Esophagus (tissue), 2 donors: ENCODE measurements around the gene MSMO1. TPM values are rescaled to one million over a fixed set of nuclear protein-coding genes. Genes with fewer than 3 reads are reported as not detected.
A peak's percentile ranks its signal among the peaks of the same experiment; 100 is the strongest.

Source experiments
- H3K27ac ChIP-seq, 2 donors: one replicate each; pipeline ENCODE4 v1.5.1; 2013; ENCODE audit warnings: low read depth in 2 of 2, mild to moderate bottlenecking in 2 of 2, inconsistent platforms in 1 of 2, low read length in 1 of 2, moderate library complexity in 1 of 2
- H3K27me3 ChIP-seq, 2 donors: one replicate each; pipeline ENCODE4 v1.6.1; 2013; ENCODE audit warnings: low read length in 2 of 2, control low read depth in 1 of 2, mild to moderate bottlenecking in 1 of 2; ENCODE audit not compliant: insufficient read depth in 2 of 2, control insufficient read depth in 1 of 2
- H3K36me3 ChIP-seq, 2 donors: one replicate each; pipeline ENCODE4 v1.6.1; 2013; ENCODE audit warnings: low read length in 1 of 2; ENCODE audit not compliant: control insufficient read depth in 2 of 2, insufficient read depth in 2 of 2
- H3K4me1 ChIP-seq, 2 donors: one replicate each; pipeline ENCODE4 v1.6.1; 2013; ENCODE audit warnings: low read length in 1 of 2; ENCODE audit not compliant: control insufficient read depth in 2 of 2, insufficient read depth in 2 of 2
- H3K4me3 ChIP-seq, 2 donors: one replicate each; pipeline ENCODE4 v1.5.1; 2013; ENCODE audit warnings: low read length in 2 of 2, mild to moderate bottlenecking in 2 of 2, low read depth in 1 of 2, moderate library complexity in 1 of 2
- H3K9me3 ChIP-seq, 2 donors: one replicate each; pipeline ENCODE4 v1.6.1; 2013; ENCODE audit warnings: mild to moderate bottlenecking in 2 of 2, low read depth in 1 of 2, low read length in 1 of 2, moderate library complexity in 1 of 2; ENCODE audit not compliant: control insufficient read depth in 2 of 2, insufficient read depth in 1 of 2
- WGBS, 2 donors: extraction: QIAGEN DNeasy Blood & Tissue Kit; methylation state at CpG; one replicate each; pipeline ENCODE4 v1.1.7; 2013; 5-methylcytosine and 5-hydroxymethylcytosine counted together
- polyA plus RNA-seq, 2 donors: library from polyadenylated mRNA; stranded (reverse); fragments of 200-250 nt; gene quantifications; one replicate each; pipeline ENCODE4 v1.2.3, GENCODE V29; 2013
- donor health status: healthy with polysubstance abuse.
- donor health status: Bipolar disorder and iron deficiency.

MSMO1 gene
- polyA plus RNA-seq, 2 donors: 109 to 154 TPM

DNA sequence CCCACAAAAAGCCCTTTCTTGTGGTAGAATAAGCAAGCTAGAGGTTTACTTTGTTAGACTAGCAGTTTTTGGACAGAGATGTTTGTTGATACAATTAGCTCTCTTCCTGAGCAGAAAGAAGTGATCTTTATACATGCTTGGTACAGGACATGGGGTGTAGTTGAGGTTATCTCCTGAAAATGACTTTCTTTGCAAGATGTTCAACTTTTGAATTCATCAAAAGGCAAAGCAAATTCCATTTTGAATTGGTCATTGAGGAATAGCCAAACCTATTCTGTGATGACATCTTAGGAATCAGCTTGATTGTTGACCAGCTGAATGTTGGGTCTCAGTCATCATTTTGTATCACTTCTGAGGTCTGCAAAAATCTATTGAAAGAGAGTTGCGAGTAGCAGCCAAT is 55.2 kb downstream of the MSMO1 start:
- Histone ChIP-seq H3K4me1 (peaks cover 0 to 4% of the 10 kb centered on the region in 2 donors), H3K27me3 (no peaks in the 10 kb centered on the region), H3K4me3 (no peak overlapping the region), H3K27ac (no peak overlapping the region), H3K9me3 (no peaks in the 10 kb centered on the region), H3K36me3 (no peaks in the 10 kb centered on the region)
- WGBS, 2 donors: 95 to 97% methylated on average over 1 of the region's 1 CpG

- WGBS, 2 donors: 28 to 46% methylated on average over 4 of the region's 4 CpGs
- Histone ChIP-seq H3K27ac (no peak overlapping the region), H3K4me3 (no peak overlapping the region)
Observed at GRCh38 chr4:165383591-165384073, 56.2 kb downstream of the MSMO1 start.

DNA sequence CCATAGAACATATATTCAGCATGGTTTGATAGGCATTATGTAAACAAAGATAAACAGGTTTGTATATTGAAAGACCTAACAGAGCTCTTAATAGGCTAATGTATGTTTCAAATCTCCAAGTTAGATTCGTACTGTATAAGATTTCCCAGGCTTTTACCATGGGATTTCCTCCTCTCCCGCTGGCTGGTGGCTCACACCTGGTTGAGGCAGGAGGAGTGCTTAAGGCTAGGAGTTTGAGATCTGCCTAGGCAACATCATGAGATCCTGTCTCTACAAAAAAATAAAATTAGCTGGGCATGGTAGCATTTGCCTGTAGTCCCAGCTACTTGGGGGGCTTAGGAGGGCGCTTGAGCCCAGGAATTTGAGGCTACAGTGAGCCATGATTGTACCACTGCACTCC is 56.7 kb downstream of the MSMO1 start:
- no peak overlapping the region for H3K4me3 ChIP-seq
- peak overlapping the region; percentile 4 to 49 for H3K27ac ChIP-seq
- no peaks in the 10 kb centered on the region for H3K27me3 ChIP-seq
- H3K36me3 ChIP-seq: no peaks in the 10 kb centered on the region
- 65 to 73% methylated on average over 3 of the region's 3 CpGs for WGBS, 2 donors
- H3K9me3 ChIP-seq: no peaks in the 10 kb centered on the region
- H3K4me1 ChIP-seq: peaks cover 0 to 2% of the 10 kb centered on the region in 2 donors

More at GRCh38 chr4:165383591-165384073, 56.2 kb downstream of the MSMO1 start:
- no peaks in the 10 kb centered on the region for H3K9me3 ChIP-seq
- peaks cover 0 to 4% of the 10 kb centered on the region in 2 donors for H3K4me1 ChIP-seq
- no peaks in the 10 kb centered on the region for H3K36me3 ChIP-seq
- no peaks in the 10 kb centered on the region for H3K27me3 ChIP-seq

GRCh38 chr4:165384598-165384997 is 57.1 kb downstream of the MSMO1 start:
- Histone ChIP-seq H3K36me3 (no peaks in the 10 kb centered on the region), H3K27ac (peak overlapping the region; percentile 4 to 49), H3K4me1 (no peaks in the 10 kb centered on the region), H3K9me3 (no peaks in the 10 kb centered on the region), H3K4me3 (no peak overlapping the region), H3K27me3 (no peaks in the 10 kb centered on the region)
- 81 to 86% methylated on average over 1 of the region's 1 CpG for WGBS, 2 donors

DNA sequence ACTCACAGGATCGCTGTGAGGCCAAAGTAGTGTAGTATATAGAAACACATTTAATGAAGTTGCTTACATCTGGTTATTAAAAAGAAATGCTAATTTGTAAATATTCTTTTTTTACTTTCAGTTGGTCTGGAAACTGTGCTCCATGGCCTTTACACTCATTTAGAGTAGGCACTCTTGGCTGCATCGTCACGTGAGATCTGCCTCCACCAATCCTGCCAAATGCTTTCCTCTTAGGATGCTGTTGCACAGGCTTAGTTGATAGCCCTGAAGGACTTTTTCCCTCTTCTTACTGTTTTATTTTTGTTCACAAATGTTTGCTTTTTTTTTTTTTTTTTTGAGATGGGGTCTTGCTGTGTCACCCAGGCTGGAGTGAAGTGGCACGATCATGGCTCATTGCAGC is 57.7 kb downstream of the MSMO1 start:
- Histone ChIP-seq H3K27me3 (no peaks in the 10 kb centered on the region), H3K9me3 (no peaks in the 10 kb centered on the region), H3K4me1 (no peaks in the 10 kb centered on the region), H3K36me3 (no peaks in the 10 kb centered on the region), H3K27ac (no peak overlapping the region), H3K4me3 (no peak overlapping the region)
- WGBS, 2 donors: 85 to 88% methylated on average over 4 of the region's 4 CpGs

DNA sequence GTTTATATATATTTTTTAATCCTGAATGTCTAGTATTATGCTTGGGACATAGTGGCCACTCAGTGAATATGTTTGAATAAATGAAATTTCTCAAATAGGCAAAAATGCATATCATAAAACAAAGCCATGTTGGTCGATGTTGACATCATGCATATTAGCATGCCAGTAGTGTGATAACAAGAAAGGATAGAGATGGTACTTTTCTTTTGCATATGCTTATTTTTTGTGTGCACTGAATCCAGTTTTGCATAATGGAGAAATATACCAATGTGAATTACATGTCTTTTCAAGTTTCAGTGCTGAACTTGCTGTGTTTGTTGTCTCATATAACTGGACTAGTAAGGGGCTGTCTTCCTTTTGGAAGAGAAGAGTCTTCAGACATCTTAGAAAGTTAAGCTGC is 58.9 kb downstream of the MSMO1 start:
- no peaks in the 10 kb centered on the region for H3K4me1 ChIP-seq
- H3K9me3 ChIP-seq: no peaks in the 10 kb centered on the region
- no peaks in the 10 kb centered on the region for H3K27me3 ChIP-seq
- no peaks in the 10 kb centered on the region for H3K36me3 ChIP-seq
- H3K4me3 ChIP-seq: no peak overlapping the region
- no peak overlapping the region for H3K27ac ChIP-seq
- 90 to 100% methylated on average over 1 of the region's 1 CpG for WGBS, 2 donors

DNA sequence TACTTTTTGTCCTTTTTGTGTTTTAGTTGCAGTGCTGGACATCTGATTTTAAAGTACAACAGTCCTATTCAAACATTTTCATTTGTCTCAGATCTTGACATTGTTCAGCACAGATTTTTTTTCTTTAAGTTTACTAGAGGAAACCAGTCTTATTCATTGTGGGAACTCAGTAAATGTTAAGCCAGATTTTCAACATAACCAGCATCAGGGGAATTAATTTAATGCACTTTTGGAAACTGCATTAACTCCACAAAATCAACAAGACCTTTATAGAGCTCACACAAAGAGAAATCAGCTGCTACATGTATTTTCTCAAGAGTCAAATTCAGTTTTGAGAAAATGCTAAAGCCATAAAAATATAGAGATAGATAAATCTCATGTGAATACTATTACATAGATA is 61.3 kb downstream of the MSMO1 start:
- H3K4me1 ChIP-seq: no peaks in the 10 kb centered on the region
- no peak overlapping the region for H3K27ac ChIP-seq
- no peaks in the 10 kb centered on the region for H3K36me3 ChIP-seq
- H3K4me3 ChIP-seq: no peak overlapping the region
- no peaks in the 10 kb centered on the region for H3K9me3 ChIP-seq
- no peaks in the 10 kb centered on the region for H3K27me3 ChIP-seq

Other genes with a start within 250 kb of the MSMO1 start
- 1 to 10 TPM; 2.0 to 4.4 TPM for gene TMEM192, start 214.8 kb upstream of the MSMO1 start, polyA plus RNA-seq
- gene KLHL2, start 120.1 kb upstream of the MSMO1 start, polyA plus RNA-seq: 10 to 100 TPM; 19.0 to 26.1 TPM
- 10 to 100 TPM in 1 of 2 donors, 1 to 10 TPM in 1; 7.0 to 19.9 TPM for gene CPE, start 51.3 kb downstream of the MSMO1 start, polyA plus RNA-seq